ENCODE data around the gene CD300LD.

- no peak for TF ChIP-seq CTCF (IDR thresholded peaks at IDR 0.05)
- TF ChIP-seq POLR2A (IDR thresholded peaks at IDR 0.05): no peak
These were observed 40.5 kb upstream of the CD300LD start for GRCh38 chr17:74632617-74633016.
